ENCODE data around the gene HTT.

DNA sequence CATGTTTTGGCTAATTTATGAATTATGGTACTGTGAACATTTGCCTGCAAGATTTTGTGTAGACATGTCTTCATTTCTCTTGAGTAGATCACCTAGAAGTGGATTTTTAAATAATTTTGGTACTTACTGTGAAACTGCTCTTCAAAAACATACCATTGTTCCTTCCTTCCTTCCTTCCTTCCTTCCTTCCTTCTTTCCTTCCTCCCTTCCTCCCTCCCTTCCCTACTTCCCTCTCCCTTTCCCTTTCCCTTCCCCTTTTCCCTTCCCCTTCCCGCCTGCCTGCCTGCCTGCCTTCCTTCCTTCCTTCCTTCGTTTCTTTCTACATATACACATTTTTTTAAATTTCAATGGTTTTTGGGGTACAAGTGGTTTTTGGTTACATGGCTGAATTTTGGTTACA lies 63.4 kb downstream of the HTT start:
- TF ChIP-seq EZH2 (IDR thresholded peaks at IDR 0.05; ENCODE audit: low read length, unreplicated experiment) = no peak
- TF ChIP-seq, protein P1, sequence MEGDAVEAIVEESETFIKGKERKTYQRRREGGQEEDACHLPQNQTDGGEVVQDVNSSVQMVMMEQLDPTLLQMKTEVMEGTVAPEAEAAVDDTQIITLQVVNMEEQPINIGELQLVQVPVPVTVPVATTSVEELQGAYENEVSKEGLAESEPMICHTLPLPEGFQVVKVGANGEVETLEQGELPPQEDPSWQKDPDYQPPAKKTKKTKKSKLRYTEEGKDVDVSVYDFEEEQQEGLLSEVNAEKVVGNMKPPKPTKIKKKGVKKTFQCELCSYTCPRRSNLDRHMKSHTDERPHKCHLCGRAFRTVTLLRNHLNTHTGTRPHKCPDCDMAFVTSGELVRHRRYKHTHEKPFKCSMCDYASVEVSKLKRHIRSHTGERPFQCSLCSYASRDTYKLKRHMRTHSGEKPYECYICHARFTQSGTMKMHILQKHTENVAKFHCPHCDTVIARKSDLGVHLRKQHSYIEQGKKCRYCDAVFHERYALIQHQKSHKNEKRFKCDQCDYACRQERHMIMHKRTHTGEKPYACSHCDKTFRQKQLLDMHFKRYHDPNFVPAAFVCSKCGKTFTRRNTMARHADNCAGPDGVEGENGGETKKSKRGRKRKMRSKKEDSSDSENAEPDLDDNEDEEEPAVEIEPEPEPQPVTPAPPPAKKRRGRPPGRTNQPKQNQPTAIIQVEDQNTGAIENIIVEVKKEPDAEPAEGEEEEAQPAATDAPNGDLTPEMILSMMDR (conservative IDR thresholded peaks at IDR 0.05; ENCODE audit: low read depth, low read length) = no peak
